HEK293 (cell line): Measurements from ENCODE around the gene PTPN18.
"Not testable (repeated sequence)": the region's sequence is repeated elsewhere in the genome, so short reads cannot be mapped to it uniquely, and the experiment has no call there.

ENCODE experiments used
- CTCF ChIA-PET: fragments of 350-600 bp; formaldehyde crosslinking; extraction: SDS; loops from one replicate; lab custom pipeline; 2021; ENCODE audit warnings: antibody characterized with exemption; lab: Yijun Ruan, JAX
- POLR2A ChIA-PET: fragments of 300-600 bp; formaldehyde crosslinking; extraction: SDS; loops from one replicate; lab custom pipeline; 2020; ENCODE audit warnings: antibody characterized with exemption, inconsistent platforms; lab: Yijun Ruan, JAX
- H3K27ac ChIP-seq: fragments of 200-500 bp; sonication (Bioruptor generic); 2 replicates; pipeline ENCODE4 v1.5.1; 2014; ENCODE audit warnings: low read depth, low read length, control low read depth, inconsistent platforms; ENCODE audit errors: extremely low read depth
- H3K36me3 ChIP-seq, 2 experiments: fragments of 200-500 bp in 1 of 2; sonication (Bioruptor generic) in 1 of 2; 1 replicate in 1 of 2; 2 replicates in 1 of 2; pipeline ENCODE4 v1.5.1; 2014 to 2017; ENCODE audit warnings: inconsistent platforms in 2 of 2, low read length in 2 of 2; ENCODE audit not compliant: control insufficient read depth in 2 of 2, insufficient read depth in 1 of 2
- H3K4me1 ChIP-seq: fragments of 200-500 bp; sonication (Bioruptor generic); 2 replicates; pipeline ENCODE4 v1.5.1; 2014; ENCODE audit warnings: mild to moderate bottlenecking, low read length, inconsistent platforms; ENCODE audit not compliant: control insufficient read depth, insufficient read depth
- H3K4me3 ChIP-seq: 2 replicates; pipeline ENCODE4 v1.5.1; 2011; ENCODE audit warnings: low read depth, mild to moderate bottlenecking, control low read depth, low read length, moderate library complexity
- H3K9me3 ChIP-seq: fragments of 200-500 bp; sonication (Bioruptor generic); 2 replicates; pipeline ENCODE4 v1.5.1; 2014; ENCODE audit warnings: low read depth, low read length, inconsistent platforms; ENCODE audit not compliant: control insufficient read depth, insufficient read depth
- EGR2 ChIP-seq: fragments of 450-650 bp; formaldehyde crosslinking; IDR thresholded peaks from 2 replicates; pipeline ENCODE4 v1.5.1; 2016; ENCODE audit warnings: low read depth, missing biosample characterization, missing genetic modification characterization
- GLIS1 ChIP-seq: fragments of 450-650 bp; formaldehyde crosslinking; IDR thresholded peaks from 2 replicates; pipeline ENCODE4 v1.5.1; 2016; ENCODE audit warnings: missing biosample characterization, missing genetic modification characterization
- KLF10 ChIP-seq: fragments of 450-650 bp; IDR thresholded peaks from 2 replicates; pipeline ENCODE4 v1.5.1; 2018; ENCODE audit warnings: missing biosample characterization, mild to moderate bottlenecking, missing genetic modification characterization
- KLF17 ChIP-seq: fragments of 450-650 bp; formaldehyde crosslinking; IDR thresholded peaks from 2 replicates; pipeline ENCODE4 v1.5.1; 2016; ENCODE audit warnings: missing biosample characterization, missing genetic modification characterization
- MYNN ChIP-seq: fragments of 450-650 bp; formaldehyde crosslinking; IDR thresholded peaks from 2 replicates; pipeline ENCODE4 v1.5.1; 2016; ENCODE audit warnings: missing biosample characterization, missing genetic modification characterization, borderline replicate concordance
- MZF1 ChIP-seq: fragments of 450-650 bp; formaldehyde crosslinking; IDR thresholded peaks from 2 replicates; pipeline ENCODE4 v1.5.1; 2017; ENCODE audit warnings: missing biosample characterization, missing genetic modification characterization, borderline replicate concordance
- OSR2 ChIP-seq: fragments of 450-650 bp; formaldehyde crosslinking; IDR thresholded peaks from 2 replicates; pipeline ENCODE4 v1.5.1; 2016; ENCODE audit warnings: missing biosample characterization, missing genetic modification characterization
- PRDM4 ChIP-seq: fragments of 450-650 bp; formaldehyde crosslinking; IDR thresholded peaks from 2 replicates; pipeline ENCODE4 v1.5.1; 2017; ENCODE audit warnings: missing biosample characterization, missing genetic modification characterization
- YY1 ChIP-seq: fragments of 450-650 bp; formaldehyde crosslinking; IDR thresholded peaks from 2 replicates; pipeline ENCODE4 v1.5.1; 2018; ENCODE audit warnings: missing biosample characterization, missing genetic modification characterization
- ZBTB48 ChIP-seq: fragments of 450-650 bp; formaldehyde crosslinking; IDR thresholded peaks from 2 replicates; pipeline ENCODE4 v1.5.1; 2016; ENCODE audit warnings: missing biosample characterization, missing genetic modification characterization
- ZBTB8A ChIP-seq: fragments of 450-650 bp; formaldehyde crosslinking; IDR thresholded peaks from 2 replicates; pipeline ENCODE4 v1.5.1; 2016; ENCODE audit warnings: missing biosample characterization, missing genetic modification characterization
- ZEB2 ChIP-seq: fragments of 450-650 bp; formaldehyde crosslinking; IDR thresholded peaks from 2 replicates; pipeline ENCODE4 v1.5.1; 2016; ENCODE audit warnings: missing biosample characterization, missing genetic modification characterization
- ZFHX2 ChIP-seq: fragments of 450-650 bp; formaldehyde crosslinking; conservative IDR thresholded peaks from 2 replicates; pipeline ENCODE4 v1.5.1; 2016; ENCODE audit warnings: missing biosample characterization, missing genetic modification characterization
- ZNF138 ChIP-seq: fragments of 450-650 bp; formaldehyde crosslinking; IDR thresholded peaks from 2 replicates; pipeline ENCODE4 v1.5.1; 2016; ENCODE audit warnings: missing biosample characterization, missing genetic modification characterization, borderline replicate concordance
- ZNF155 ChIP-seq: fragments of 450-650 bp; formaldehyde crosslinking; IDR thresholded peaks from 2 replicates; pipeline ENCODE4 v1.5.1; 2016; ENCODE audit warnings: missing biosample characterization, missing genetic modification characterization
- ZNF16 ChIP-seq: fragments of 450-650 bp; formaldehyde crosslinking; IDR thresholded peaks from 2 replicates; pipeline ENCODE4 v1.5.1; 2016; ENCODE audit warnings: low read depth, missing biosample characterization, missing genetic modification characterization
- ZNF23 ChIP-seq: fragments of 450-650 bp; formaldehyde crosslinking; IDR thresholded peaks from 2 replicates; pipeline ENCODE4 v1.5.1; 2016; ENCODE audit warnings: missing biosample characterization, missing genetic modification characterization, borderline replicate concordance
- ZNF266 ChIP-seq: fragments of 450-650 bp; formaldehyde crosslinking; IDR thresholded peaks from 2 replicates; pipeline ENCODE4 v1.5.1; 2016; ENCODE audit warnings: missing biosample characterization, missing genetic modification characterization, low read depth
- ZNF324 ChIP-seq: fragments of 450-650 bp; formaldehyde crosslinking; IDR thresholded peaks from 2 replicates; pipeline ENCODE4 v1.5.1; 2016; ENCODE audit warnings: missing biosample characterization, missing genetic modification characterization
- ZNF37A ChIP-seq: fragments of 450-650 bp; IDR thresholded peaks from 2 replicates; pipeline ENCODE4 v1.5.1; 2018; ENCODE audit warnings: missing biosample characterization, missing genetic modification characterization
- ZNF510 ChIP-seq: fragments of 450-650 bp; formaldehyde crosslinking; IDR thresholded peaks from 2 replicates; pipeline ENCODE4 v1.5.1; 2018; ENCODE audit warnings: mild to moderate bottlenecking, missing genetic modification characterization, missing biosample characterization; ENCODE audit not compliant: insufficient replicate concordance
- ZNF596 ChIP-seq: fragments of 450-650 bp; IDR thresholded peaks from 2 replicates; pipeline ENCODE4 v1.5.0; 2018; ENCODE audit warnings: missing biosample characterization, mild to moderate bottlenecking, missing genetic modification characterization, moderate library complexity
- ZNF610 ChIP-seq: fragments of 450-650 bp; formaldehyde crosslinking; IDR thresholded peaks from 2 replicates; pipeline ENCODE4 v1.5.1; 2016; ENCODE audit warnings: missing biosample characterization, missing genetic modification characterization, borderline replicate concordance
- ZNF658 ChIP-seq: fragments of 450-650 bp; formaldehyde crosslinking; IDR thresholded peaks from 2 replicates; pipeline ENCODE4; 2016; ENCODE audit warnings: missing biosample characterization, missing genetic modification characterization
- ZNF677 ChIP-seq: fragments of 450-650 bp; IDR thresholded peaks from 2 replicates; pipeline ENCODE4 v1.5.0; 2018; ENCODE audit warnings: missing biosample characterization, mild to moderate bottlenecking, missing genetic modification characterization, moderate library complexity
- ZNF768 ChIP-seq: fragments of 450-650 bp; formaldehyde crosslinking; IDR thresholded peaks from 2 replicates; pipeline ENCODE4 v1.5.1; 2018; ENCODE audit warnings: missing biosample characterization, mild to moderate bottlenecking, missing genetic modification characterization

Gene PTPN18

GRCh38 chr2:130332271-130333073 lies 23.4 kb upstream of the PTPN18 start (continued):
- TF ChIP-seq ZNF768 (tag by site-specific recombination) (no peak), ZBTB8A (no peak), ZNF138 (tag by site-specific recombination) (no peak), ZNF266 (tag by site-specific recombination) (peak; percentile 88), ZEB2 (tag by site-specific recombination) (peak; percentile 30; the same call in 1 of the 2 replicates), KLF10 (0 out of 2 replicates have a peak, but pooled peaks have one; percentile 37), ZNF16 (tag by site-specific recombination) (no peak), PRDM4 (no peak), GLIS1 (tag by site-specific recombination) (no peak)

- H3K36me3 ChIP-seq, H3K4me1 ChIP-seq, H3K27ac ChIP-seq, H3K4me3 ChIP-seq, H3K9me3 ChIP-seq, POLR2A ChIA-PET: not testable (repeated sequence)
- CTCF ChIA-PET: interaction anchor here (0.6 to 5.9 kb wide), 11 partner anchors 9 to 428 kb away, joined by 3 to 41 read pairs (median 4); partner anchors contain the start of genes IMP4, MZT2B and SMPD4
Measured at GRCh38 chr2:130333253-130333652, 22.6 kb upstream of the PTPN18 start.

- Histone ChIP-seq H3K4me3 (no peak overlapping the region), H3K27ac (no peak overlapping the region), H3K4me1 (no peaks in the 10 kb centered on the region), H3K36me3 (peaks cover 0 to 7% of the 10 kb centered on the region in 2 experiments; a peak in 1 of 3 replicates), H3K9me3 (no peaks in the 10 kb centered on the region)
- TF ChIP-seq OSR2 (tag by site-specific recombination) (no peak), EGR2 (tag by site-specific recombination) (no peak), ZNF155 (tag by site-specific recombination) (no peak), ZNF677 (no peak), KLF17 (tag by site-specific recombination) (no peak), ZFHX2 (tag by site-specific recombination) (no peak), ZNF37A (tag by site-specific recombination) (no peak), ZNF610 (tag by site-specific recombination) (no peak), ZBTB48 (no peak), ZNF23 (tag by site-specific recombination) (no peak), MZF1 (tag by site-specific recombination) (no peak), YY1 (tag by site-specific recombination) (no peak), MYNN (tag by site-specific recombination) (no peak), ZNF510 (tag by site-specific recombination) (no peak), ZNF658 (tag by site-specific recombination) (no peak), ZNF324 (tag by site-specific recombination) (no peak), ZNF596 (tag by site-specific recombination) (no peak)
- CTCF ChIA-PET: interaction anchor here (0.7 to 5.9 kb wide), 10 partner anchors 8 to 410 kb away, joined by 3 to 41 read pairs (median 4); partner anchors contain the start of genes IMP4, MZT2B and SMPD4
- POLR2A ChIA-PET: interaction anchor here (0.7 kb wide), 1 partner anchor 155 kb away, joined by 3 read pairs; no protein-coding TSS in a partner anchor
Measured at GRCh38 chr2:130334026-130334425, 21.8 kb upstream of the PTPN18 start.
